GM23338 (cell line): Measurements from ENCODE around the gene ABCA13. TPM values are rescaled to one million over a fixed set of nuclear protein-coding genes. Genes with fewer than 3 reads are reported as not detected.
A peak's percentile ranks its signal among the peaks of the same experiment; 100 is the strongest.

ENCODE experiments used
- ATAC-seq: fragments of 200-7000 bp; cut with Tn5 transposase; 3 replicates; pipeline ENCODE4 v1.9.1; 2020
- DNase-seq: peaks from one replicate; pipeline ENCODE4 v3.0.0-alpha.2; 2015; ENCODE audit warnings: low spot score
- H2AFZ ChIP-seq: fragments of 200-600 bp; sonication (generic); 2 replicates; pipeline ENCODE4 v1.8.0; 2016; ENCODE audit warnings: antibody characterized with exemption, mild to moderate bottlenecking, moderate library complexity
- H3F3A ChIP-seq: fragments of 200-600 bp; sonication (generic); replicated peaks from 2 replicates; pipeline ENCODE4 v1.8.0; 2017; ENCODE audit warnings: antibody characterized with exemption, mixed run types, low read depth
- H3K27ac ChIP-seq: fragments of 200-600 bp; sonication (generic); 2 replicates; pipeline ENCODE4 v1.6.1; 2016; ENCODE audit warnings: low read depth
- H3K27me3 ChIP-seq: fragments of 200-600 bp; sonication (generic); 2 replicates; pipeline ENCODE4 v1.8.0; 2016; ENCODE audit warnings: mild to moderate bottlenecking, mixed run types, moderate library complexity; ENCODE audit not compliant: insufficient read depth
- H3K36me3 ChIP-seq: fragments of 200-600 bp; sonication (generic); 2 replicates; pipeline ENCODE4 v1.8.0; 2016; ENCODE audit warnings: mild to moderate bottlenecking; ENCODE audit not compliant: insufficient read depth
- H3K4me1 ChIP-seq: fragments of 200-600 bp; sonication (generic); 2 replicates; pipeline ENCODE4 v1.8.0; 2016; ENCODE audit warnings: mild to moderate bottlenecking, moderate library complexity; ENCODE audit not compliant: insufficient read depth
- H3K4me2 ChIP-seq: fragments of 200-600 bp; sonication (generic); 2 replicates; pipeline ENCODE4 v1.7.1; 2017; ENCODE audit warnings: mixed run types
- H3K4me3 ChIP-seq: fragments of 200-600 bp; sonication (generic); 2 replicates; pipeline ENCODE4 v1.6.1; 2016; ENCODE audit warnings: mixed run types
- H3K79me2 ChIP-seq: fragments of 200-600 bp; sonication (generic); replicated peaks from 2 replicates; pipeline ENCODE4 v1.8.0; 2017; ENCODE audit warnings: mild to moderate bottlenecking; ENCODE audit not compliant: insufficient read depth
- H3K9me2 ChIP-seq: fragments of 200-600 bp; sonication (generic); 2 replicates; pipeline ENCODE4 v1.8.0; 2017; ENCODE audit not compliant: insufficient read depth
- H4K20me1 ChIP-seq: fragments of 200-600 bp; sonication (generic); replicated peaks from 2 replicates; pipeline ENCODE4 v1.8.0; 2017; ENCODE audit warnings: mild to moderate bottlenecking; ENCODE audit not compliant: insufficient read depth
- H3K27ac Mint-ChIP-seq: 2 replicates; pipeline ENCODE4 v1.8.0; 2020; ENCODE audit warnings: inconsistent platforms, mild to moderate bottlenecking, moderate library complexity, mixed read lengths
- H3K27me3 Mint-ChIP-seq: 3 replicates; pipeline ENCODE4 v1.8.0; 2022; ENCODE audit warnings: low read depth, mild to moderate bottlenecking, moderate library complexity, mixed read lengths, inconsistent platforms; ENCODE audit not compliant: insufficient read depth, poor library complexity
- H3K36me3 Mint-ChIP-seq: 3 replicates; pipeline ENCODE4 v1.8.0; 2021; ENCODE audit warnings: low read depth, mild to moderate bottlenecking, inconsistent platforms, moderate library complexity, mixed read lengths
- H3K4me1 Mint-ChIP-seq: 3 replicates; pipeline ENCODE4 v1.8.0; 2020; ENCODE audit warnings: mild to moderate bottlenecking, inconsistent platforms, mixed read lengths
- H3K4me3 Mint-ChIP-seq: 3 replicates; pipeline ENCODE4 v1.8.0; 2021; ENCODE audit warnings: moderate library complexity, mild to moderate bottlenecking, inconsistent platforms, mixed read lengths
- H3K9me3 Mint-ChIP-seq: 3 replicates; pipeline ENCODE4 v1.8.0; 2020; ENCODE audit warnings: moderate library complexity, mild to moderate bottlenecking, inconsistent platforms, mixed read lengths
- CREB1 ChIP-seq: fragments of 250-450 bp; sonication (Bioruptor Pico); IDR thresholded peaks from 2 replicates; pipeline ENCODE4 v1.5.0; 2020; ENCODE audit warnings: low read depth, mild to moderate bottlenecking, moderate library complexity
- EZH2 ChIP-seq: fragments of 200-600 bp; sonication (generic); IDR thresholded peaks from one replicate; pipeline ENCODE4 v1.8.0; 2017; ENCODE audit warnings: antibody characterized with exemption, mild to moderate bottlenecking, low read depth; ENCODE audit not compliant: unreplicated experiment
- JUNB ChIP-seq: IDR thresholded peaks from one replicate; pipeline ENCODE4 v1.6.1; 2016; ENCODE audit warnings: antibody characterized with exemption; ENCODE audit not compliant: unreplicated experiment
- POLR2AphosphoS5 ChIP-seq: IDR thresholded peaks from 2 replicates; pipeline ENCODE4 v1.6.1; 2016; ENCODE audit warnings: antibody characterized with exemption, low read depth
- STAT1 ChIP-seq: IDR thresholded peaks from one replicate; pipeline ENCODE4 v1.6.1; 2016; ENCODE audit warnings: antibody characterized with exemption; ENCODE audit not compliant: unreplicated experiment
- polyA plus RNA-seq: library from polyadenylated mRNA; unstranded; fragments of >200 nt; fragmentation: Nextera tagmentation; extraction: Ambion mirVana; gene quantifications from 2 replicates; pipeline ENCODE4 v1.2.1, GENCODE V29; 2016
- total RNA-seq: library from RNA; depleted of rRNA; stranded (reverse); fragments of >200 nt; shearing (Covaris generic); gene quantifications from 2 replicates; pipeline ENCODE4 v1.2.3, GENCODE V29; 2014
- TF ChIP-seq, protein P1 (sequence below): IDR thresholded peaks from one replicate; pipeline ENCODE4 v1.6.1; 2018; ENCODE audit warnings: antibody characterized with exemption; ENCODE audit not compliant: unreplicated experiment
- TF ChIP-seq, protein P2 (sequence below): IDR thresholded peaks from 2 replicates; pipeline ENCODE4 v1.6.1; 2016; ENCODE audit warnings: antibody characterized with exemption
- TF ChIP-seq, protein P3 (sequence below), 2 experiments: fragments of 200-600 bp in 1 of 2; sonication (generic) in 1 of 2; conservative IDR thresholded peaks; 2 replicates each; pipeline versions ENCODE4 v1.5.1 to v1.6.1; 2016 to 2017; ENCODE audit warnings: antibody characterized with exemption in 2 of 2, low read depth in 2 of 2, mild to moderate bottlenecking in 2 of 2, moderate library complexity in 1 of 2

Gene ABCA13
- total and polyA plus RNA-seq, 2 experiments from 2014 or later: 0.21 TPM; not detected in 1

DNA sequence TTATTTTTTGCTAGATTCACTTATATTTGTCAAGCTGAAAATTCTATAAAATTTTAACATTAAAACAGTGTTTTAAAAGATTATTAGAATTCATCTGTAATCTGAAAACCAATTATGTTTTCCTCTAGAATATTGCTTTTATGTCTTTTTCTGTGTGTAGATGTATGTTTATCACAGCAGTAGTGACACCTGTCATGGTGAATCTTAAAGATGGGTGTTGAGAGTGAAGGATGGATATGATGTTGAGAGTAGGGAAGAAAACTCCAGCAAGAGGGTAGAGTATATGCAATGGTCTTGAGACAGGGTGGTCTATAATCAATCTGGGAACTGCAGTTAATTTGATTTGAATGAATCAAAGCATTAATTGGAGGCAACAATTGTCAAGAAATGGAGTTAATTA, 416.2 kb downstream of the ABCA13 start (continued):
- no peak for TF ChIP-seq JUNB
- TF ChIP-seq POLR2AphosphoS5: no peak
- no peak for TF ChIP-seq CREB1 (CRISPR knock-in tag)
- TF ChIP-seq, protein P1, sequence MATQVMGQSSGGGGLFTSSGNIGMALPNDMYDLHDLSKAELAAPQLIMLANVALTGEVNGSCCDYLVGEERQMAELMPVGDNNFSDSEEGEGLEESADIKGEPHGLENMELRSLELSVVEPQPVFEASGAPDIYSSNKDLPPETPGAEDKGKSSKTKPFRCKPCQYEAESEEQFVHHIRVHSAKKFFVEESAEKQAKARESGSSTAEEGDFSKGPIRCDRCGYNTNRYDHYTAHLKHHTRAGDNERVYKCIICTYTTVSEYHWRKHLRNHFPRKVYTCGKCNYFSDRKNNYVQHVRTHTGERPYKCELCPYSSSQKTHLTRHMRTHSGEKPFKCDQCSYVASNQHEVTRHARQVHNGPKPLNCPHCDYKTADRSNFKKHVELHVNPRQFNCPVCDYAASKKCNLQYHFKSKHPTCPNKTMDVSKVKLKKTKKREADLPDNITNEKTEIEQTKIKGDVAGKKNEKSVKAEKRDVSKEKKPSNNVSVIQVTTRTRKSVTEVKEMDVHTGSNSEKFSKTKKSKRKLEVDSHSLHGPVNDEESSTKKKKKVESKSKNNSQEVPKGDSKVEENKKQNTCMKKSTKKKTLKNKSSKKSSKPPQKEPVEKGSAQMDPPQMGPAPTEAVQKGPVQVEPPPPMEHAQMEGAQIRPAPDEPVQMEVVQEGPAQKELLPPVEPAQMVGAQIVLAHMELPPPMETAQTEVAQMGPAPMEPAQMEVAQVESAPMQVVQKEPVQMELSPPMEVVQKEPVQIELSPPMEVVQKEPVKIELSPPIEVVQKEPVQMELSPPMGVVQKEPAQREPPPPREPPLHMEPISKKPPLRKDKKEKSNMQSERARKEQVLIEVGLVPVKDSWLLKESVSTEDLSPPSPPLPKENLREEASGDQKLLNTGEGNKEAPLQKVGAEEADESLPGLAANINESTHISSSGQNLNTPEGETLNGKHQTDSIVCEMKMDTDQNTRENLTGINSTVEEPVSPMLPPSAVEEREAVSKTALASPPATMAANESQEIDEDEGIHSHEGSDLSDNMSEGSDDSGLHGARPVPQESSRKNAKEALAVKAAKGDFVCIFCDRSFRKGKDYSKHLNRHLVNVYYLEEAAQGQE: no peak
- TF ChIP-seq EZH2: no peak

DNA sequence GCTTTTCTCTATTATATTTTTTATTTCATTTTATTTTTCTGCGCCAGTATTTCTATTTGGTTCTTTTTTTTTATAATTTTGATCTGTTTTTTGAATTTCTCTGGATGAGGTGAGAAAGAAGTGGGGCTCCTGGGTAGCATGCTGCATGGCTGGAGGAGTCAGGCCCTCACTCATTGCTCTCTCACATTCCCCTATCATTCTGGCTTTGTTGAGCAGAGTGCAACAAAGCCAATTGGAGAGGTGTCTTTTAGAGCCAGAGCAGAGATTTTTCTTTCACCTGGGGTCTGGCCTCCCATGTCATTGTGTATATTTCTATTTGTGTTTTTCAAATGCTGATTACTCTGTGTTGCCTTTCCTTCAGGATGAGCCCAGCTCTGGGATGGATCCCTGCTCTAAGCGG, 423.1 kb downstream of the ABCA13 start:
- Mint-ChIP-seq H3K27ac (no peak overlapping the region), H3K9me3 (no peaks in the 10 kb centered on the region), H3K4me3 (no peak overlapping the region), H3K27me3 (peaks cover 2% of the 10 kb centered on the region), H3K4me1 (peaks cover 3% of the 10 kb centered on the region; the same call in 2 of the 3 replicates), H3K36me3 (no peaks in the 10 kb centered on the region)
- peak; percentile 4 for DNase-seq
- Histone ChIP-seq H3K9me2 (no peaks in the 10 kb centered on the region), H3K4me1 (no peaks in the 10 kb centered on the region), H4K20me1 (no peaks in the 10 kb centered on the region), H3K4me2 (no peak overlapping the region), H3K27ac (no peak overlapping the region), H2AFZ (peak overlapping the region; percentile 65), H3K4me3 (no peak overlapping the region), H3F3A (no peaks in the 10 kb centered on the region), H3K79me2 (no peaks in the 10 kb centered on the region), H3K36me3 (no peaks in the 10 kb centered on the region), H3K27me3 (no peaks in the 10 kb centered on the region)
- ATAC-seq: peak; percentile 75
- TF ChIP-seq STAT1 (no peak), CREB1 (CRISPR knock-in tag) (no peak)
- TF ChIP-seq, protein P2, sequence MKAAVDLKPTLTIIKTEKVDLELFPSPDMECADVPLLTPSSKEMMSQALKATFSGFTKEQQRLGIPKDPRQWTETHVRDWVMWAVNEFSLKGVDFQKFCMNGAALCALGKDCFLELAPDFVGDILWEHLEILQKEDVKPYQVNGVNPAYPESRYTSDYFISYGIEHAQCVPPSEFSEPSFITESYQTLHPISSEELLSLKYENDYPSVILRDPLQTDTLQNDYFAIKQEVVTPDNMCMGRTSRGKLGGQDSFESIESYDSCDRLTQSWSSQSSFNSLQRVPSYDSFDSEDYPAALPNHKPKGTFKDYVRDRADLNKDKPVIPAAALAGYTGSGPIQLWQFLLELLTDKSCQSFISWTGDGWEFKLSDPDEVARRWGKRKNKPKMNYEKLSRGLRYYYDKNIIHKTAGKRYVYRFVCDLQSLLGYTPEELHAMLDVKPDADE: no peak
- TF ChIP-seq, protein P3, sequence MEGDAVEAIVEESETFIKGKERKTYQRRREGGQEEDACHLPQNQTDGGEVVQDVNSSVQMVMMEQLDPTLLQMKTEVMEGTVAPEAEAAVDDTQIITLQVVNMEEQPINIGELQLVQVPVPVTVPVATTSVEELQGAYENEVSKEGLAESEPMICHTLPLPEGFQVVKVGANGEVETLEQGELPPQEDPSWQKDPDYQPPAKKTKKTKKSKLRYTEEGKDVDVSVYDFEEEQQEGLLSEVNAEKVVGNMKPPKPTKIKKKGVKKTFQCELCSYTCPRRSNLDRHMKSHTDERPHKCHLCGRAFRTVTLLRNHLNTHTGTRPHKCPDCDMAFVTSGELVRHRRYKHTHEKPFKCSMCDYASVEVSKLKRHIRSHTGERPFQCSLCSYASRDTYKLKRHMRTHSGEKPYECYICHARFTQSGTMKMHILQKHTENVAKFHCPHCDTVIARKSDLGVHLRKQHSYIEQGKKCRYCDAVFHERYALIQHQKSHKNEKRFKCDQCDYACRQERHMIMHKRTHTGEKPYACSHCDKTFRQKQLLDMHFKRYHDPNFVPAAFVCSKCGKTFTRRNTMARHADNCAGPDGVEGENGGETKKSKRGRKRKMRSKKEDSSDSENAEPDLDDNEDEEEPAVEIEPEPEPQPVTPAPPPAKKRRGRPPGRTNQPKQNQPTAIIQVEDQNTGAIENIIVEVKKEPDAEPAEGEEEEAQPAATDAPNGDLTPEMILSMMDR (conservative IDR thresholded peaks at IDR 0.05; ENCODE audit: low read depth in 2 of 2): no peak
